ENCODE results near the gene ISG15. TPM values are rescaled to one million over a fixed set of nuclear protein-coding genes. Genes with fewer than 3 reads are reported as not detected.

Gene ISG15
- total RNA-seq, 2 experiments from 2014 or later = 94.5 to 102 TPM

DNA sequence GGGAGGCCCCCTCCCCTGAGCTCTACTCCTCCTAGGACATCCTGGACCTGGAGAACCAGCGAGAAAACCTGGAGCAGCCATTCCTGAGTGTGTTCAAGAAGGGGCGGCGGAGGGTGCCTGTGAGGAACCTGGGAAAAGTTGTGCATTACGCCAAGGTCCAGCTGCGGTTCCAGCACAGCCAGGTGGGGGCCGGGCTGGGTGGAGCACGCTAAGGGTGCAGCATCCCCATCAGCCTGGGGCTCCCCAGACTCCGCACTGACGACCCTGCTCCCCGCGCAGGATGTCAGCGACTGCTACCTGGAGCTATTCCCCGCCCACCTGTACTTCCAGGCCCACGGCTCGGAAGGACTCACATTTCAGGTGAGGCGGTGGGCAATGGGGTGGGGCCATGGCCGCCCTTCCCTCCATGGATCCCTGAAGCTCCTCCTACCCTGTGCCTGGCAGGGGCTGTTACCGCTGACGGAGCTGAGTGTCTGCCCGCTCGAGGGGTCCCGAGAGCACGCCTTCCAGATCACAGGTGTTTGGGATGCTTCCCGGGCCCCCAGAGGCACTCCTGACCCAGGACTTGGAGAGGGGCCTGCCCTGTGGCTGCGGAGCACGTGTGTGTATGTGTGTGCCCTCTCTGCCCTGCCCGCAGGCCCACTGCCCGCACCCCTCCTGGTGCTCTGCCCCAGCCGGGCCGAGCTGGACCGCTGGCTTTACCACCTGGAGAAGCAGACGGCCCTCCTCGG lies 42.9 kb upstream of the ISG15 start:
- no peak for TF ChIP-seq CTCF (IDR thresholded peaks at IDR 0.05)
- Mint-ChIP-seq H3K36me3 (ENCODE audit: low read depth) (no peaks in the 10 kb centered on the region), H3K27me3 (peaks cover 15% of the 10 kb centered on the region), H3K27ac (no peak overlapping the region), H3K4me3 (no peak overlapping the region), H3K9me3 (peaks cover 2% of the 10 kb centered on the region), H3K4me1 (ENCODE audit: low read depth) (peaks cover 6% of the 10 kb centered on the region)
- intact Hi-C loops (cut with micrococcal nuclease) = no loop called here
- DNase-seq = no peak
- no peak for ATAC-seq
- ChIA-PET CTCF (interaction anchor here (0.8 kb wide), 1 partner anchor 14 kb away, joined by 3 read pairs; no protein-coding TSS in a partner anchor), POLR2A (interaction anchor here (1.0 kb wide), 1 partner anchor 19 kb away, joined by 3 read pairs; no protein-coding TSS in a partner anchor)

- CTCF ChIA-PET = interaction anchor here (0.8 to 1.0 kb wide), 2 partner anchors 10 to 13 kb away, joined by 3 read pairs; partner anchors contain the start of gene PERM1
- DNase-seq = no peak
- Mint-ChIP-seq H3K27ac (no peak overlapping the region), H3K4me3 (no peak overlapping the region), H3K36me3 (ENCODE audit: low read depth) (no peaks in the 10 kb centered on the region), H3K27me3 (peaks cover 20% of the 10 kb centered on the region), H3K4me1 (ENCODE audit: low read depth) (no peaks in the 10 kb centered on the region), H3K9me3 (peaks cover 2% of the 10 kb centered on the region)
- POLR2A ChIA-PET = no interaction called here
- no peak for TF ChIP-seq CTCF (IDR thresholded peaks at IDR 0.05)
- intact Hi-C loops (cut with micrococcal nuclease) = no loop called here
- ATAC-seq = no peak
These were observed 42.1 kb upstream of the ISG15 start for GRCh38 chr1:970973-971730.

- ATAC-seq (no peak), DNase-seq (no peak)
- intact Hi-C loops (cut with micrococcal nuclease) = no loop called here
- Mint-ChIP-seq H3K27me3 (peaks cover 20% of the 10 kb centered on the region), H3K27ac (no peak overlapping the region), H3K9me3 (peaks cover 2% of the 10 kb centered on the region), H3K4me3 (no peak overlapping the region), H3K36me3 (ENCODE audit: low read depth) (no peaks in the 10 kb centered on the region), H3K4me1 (ENCODE audit: low read depth) (no peaks in the 10 kb centered on the region)
- ChIA-PET CTCF (interaction anchor here (1.0 kb wide), 1 partner anchor 9 kb away, joined by 3 read pairs; the partner anchor contains the start of gene PERM1), POLR2A (no interaction called here)
- no peak for TF ChIP-seq CTCF (IDR thresholded peaks at IDR 0.05)
These were observed 41.4 kb upstream of the ISG15 start for GRCh38 chr1:971751-972506.

DNA sequence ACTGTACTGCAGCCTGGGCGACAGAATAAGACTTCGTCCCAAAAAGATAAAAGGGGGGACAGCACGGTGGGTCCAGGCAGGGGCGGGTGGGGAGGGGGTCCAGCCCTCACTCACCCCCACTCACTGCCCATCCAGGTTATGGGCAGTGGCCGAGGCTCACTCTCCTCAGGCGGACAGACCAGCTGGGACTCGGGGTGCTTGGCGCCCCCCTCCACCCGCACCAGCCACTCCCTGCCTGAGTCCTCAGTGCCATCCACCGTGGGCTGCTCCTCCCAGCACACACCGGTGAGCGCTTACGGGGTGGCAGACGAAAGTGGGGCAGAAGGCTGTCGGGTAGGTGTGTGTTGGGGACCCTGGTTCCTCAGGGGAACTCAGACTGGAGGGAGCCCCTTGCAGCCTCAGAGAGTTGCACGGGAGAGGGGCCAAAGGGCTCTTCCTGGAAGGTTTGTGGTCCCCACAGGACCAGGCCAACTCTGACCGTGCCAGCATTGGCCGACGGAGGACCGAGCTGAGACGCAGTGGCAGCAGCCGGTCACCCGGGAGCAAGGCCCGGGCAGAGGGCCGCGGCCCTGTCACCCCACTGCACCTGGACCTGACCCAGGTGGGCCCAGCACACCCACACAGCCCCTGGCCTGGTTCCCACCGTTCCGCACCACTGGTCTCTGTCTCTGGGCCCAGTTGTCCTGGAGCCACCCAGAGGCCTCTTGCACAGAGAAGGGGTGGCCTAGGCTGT lies 40.4 kb upstream of the ISG15 start:
- Mint-ChIP-seq H3K27me3 (peaks cover 20% of the 10 kb centered on the region), H3K36me3 (ENCODE audit: low read depth) (no peaks in the 10 kb centered on the region), H3K9me3 (peaks cover 2% of the 10 kb centered on the region), H3K27ac (no peak overlapping the region), H3K4me1 (ENCODE audit: low read depth) (no peaks in the 10 kb centered on the region), H3K4me3 (no peak overlapping the region)
- ChIA-PET CTCF (interaction anchor here (1.5 kb wide), 1 partner anchor 29 kb away, joined by 3 read pairs; no protein-coding TSS in a partner anchor), POLR2A (no interaction called here)
- no peak for TF ChIP-seq CTCF (IDR thresholded peaks at IDR 0.05)
- intact Hi-C loops (cut with micrococcal nuclease) = no loop called here
- ATAC-seq (no peak), DNase-seq (no peak)
